Mammary epithelial cell (primary cell): Measurements from ENCODE around the gene C16orf95.

ENCODE experiments used
- CTCF ChIP-seq, 2 donors: IDR thresholded peaks in 1 of 2; conservative IDR thresholded peaks in 1 of 2; 2 replicates each; pipeline ENCODE4 v1.5.1; 2011 to 2012; ENCODE audit warnings: inconsistent platforms in 2 of 2, low read length in 2 of 2, mild to moderate bottlenecking in 2 of 2, control low read depth in 1 of 2, low read depth in 1 of 2; ENCODE audit not compliant: insufficient read depth in 1 of 2; ENCODE audit errors: extremely low read depth in 1 of 2
- EZH2 ChIP-seq: IDR thresholded peaks from 2 replicates; pipeline ENCODE4 v1.6.1; 2012; ENCODE audit warnings: low read length, inconsistent platforms, borderline replicate concordance

- TF ChIP-seq CTCF (conservative IDR thresholded peaks at IDR 0.05 in 1 of 2, IDR thresholded peaks at IDR 0.05 in 1 of 2; ENCODE audit: extremely low read depth in 1 of 2, insufficient read depth in 1 of 2, low read depth in 1 of 2, low read length in 2 of 2) (no peak), EZH2 (no peak)
Observed at GRCh38 chr16:87323727-87324410, 6.7 kb upstream of the C16orf95 start.
